ENCODE measurements around the gene UBALD2. TPM values are rescaled to one million over a fixed set of nuclear protein-coding genes. Genes with fewer than 3 reads are reported as not detected.
A peak's percentile ranks its signal among the peaks of the same experiment; 100 is the strongest.

UBALD2 gene
- total RNA-seq, 1 donor from 2014 or later: 184 TPM

DNA sequence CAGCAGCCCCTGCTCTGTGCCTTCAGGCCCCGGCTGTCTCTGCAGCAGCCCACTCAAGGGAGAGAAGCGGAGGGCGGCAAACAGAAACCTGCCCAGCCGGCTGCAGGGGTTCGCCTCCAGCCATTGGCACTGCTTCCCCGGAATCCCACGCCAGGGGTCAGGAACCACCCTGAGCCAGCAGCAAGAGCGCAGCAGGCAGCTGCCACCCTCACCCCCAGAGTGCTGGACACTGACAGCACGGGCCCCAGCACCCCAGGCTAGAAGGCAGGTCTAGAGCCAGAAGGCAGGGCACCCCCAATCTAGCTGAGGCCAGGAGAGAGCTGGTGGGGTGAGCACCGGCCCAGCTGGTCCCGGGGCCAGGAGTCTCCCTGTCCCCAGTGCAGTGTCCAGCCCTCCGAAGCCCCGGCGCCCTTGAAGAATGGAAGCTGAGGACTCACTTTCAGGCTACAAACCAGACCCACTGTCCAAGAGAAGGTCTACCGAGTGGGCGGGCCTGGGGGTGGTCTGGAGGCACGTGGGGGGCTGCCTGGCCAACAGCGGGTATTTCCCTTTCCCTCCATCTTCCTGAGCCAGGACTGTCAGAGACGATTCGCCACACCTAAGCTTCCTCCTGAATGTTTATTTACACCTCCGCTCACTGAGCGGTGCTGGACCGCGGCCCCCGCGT lies 8.4 kb downstream of the UBALD2 start:
- peak; percentile 70 for DNase-seq
- H3K4me3 Mint-ChIP-seq: no peak overlapping the region
- H3K4me1 Mint-ChIP-seq: peaks cover 47% of the 10 kb centered on the region
- H3K27me3 Mint-ChIP-seq: no peaks in the 10 kb centered on the region
- H3K27ac Mint-ChIP-seq: peak overlapping the region; percentile 96
- H3K36me3 Mint-ChIP-seq (ENCODE audit: low read depth): peaks cover 22% of the 10 kb centered on the region
- no peaks in the 10 kb centered on the region for H3K9me3 Mint-ChIP-seq
- intact Hi-C loops (cut with micrococcal nuclease): loop anchor here (2.0 to 5.0 kb wide), 2 partner anchors 27 to 201 kb away; partner anchors contain the start of genes GALR2 and SRP68

GRCh38 chr17:76274112-76274956 lies 9.2 kb downstream of the UBALD2 start:
- intact Hi-C loops (cut with micrococcal nuclease): loop anchor here (5.0 kb wide), 1 partner anchor 202 kb away; the partner anchor contains the start of genes GALR2 and SRP68
- no peaks in the 10 kb centered on the region for H3K9me3 Mint-ChIP-seq
- H3K4me3 Mint-ChIP-seq: no peak overlapping the region
- peak; percentile 72 for DNase-seq
- H3K27ac Mint-ChIP-seq: peak overlapping the region; percentile 96
- H3K27me3 Mint-ChIP-seq: no peaks in the 10 kb centered on the region
- H3K4me1 Mint-ChIP-seq: peaks cover 43% of the 10 kb centered on the region
- peaks cover 18% of the 10 kb centered on the region for H3K36me3 Mint-ChIP-seq (ENCODE audit: low read depth)

DNA sequence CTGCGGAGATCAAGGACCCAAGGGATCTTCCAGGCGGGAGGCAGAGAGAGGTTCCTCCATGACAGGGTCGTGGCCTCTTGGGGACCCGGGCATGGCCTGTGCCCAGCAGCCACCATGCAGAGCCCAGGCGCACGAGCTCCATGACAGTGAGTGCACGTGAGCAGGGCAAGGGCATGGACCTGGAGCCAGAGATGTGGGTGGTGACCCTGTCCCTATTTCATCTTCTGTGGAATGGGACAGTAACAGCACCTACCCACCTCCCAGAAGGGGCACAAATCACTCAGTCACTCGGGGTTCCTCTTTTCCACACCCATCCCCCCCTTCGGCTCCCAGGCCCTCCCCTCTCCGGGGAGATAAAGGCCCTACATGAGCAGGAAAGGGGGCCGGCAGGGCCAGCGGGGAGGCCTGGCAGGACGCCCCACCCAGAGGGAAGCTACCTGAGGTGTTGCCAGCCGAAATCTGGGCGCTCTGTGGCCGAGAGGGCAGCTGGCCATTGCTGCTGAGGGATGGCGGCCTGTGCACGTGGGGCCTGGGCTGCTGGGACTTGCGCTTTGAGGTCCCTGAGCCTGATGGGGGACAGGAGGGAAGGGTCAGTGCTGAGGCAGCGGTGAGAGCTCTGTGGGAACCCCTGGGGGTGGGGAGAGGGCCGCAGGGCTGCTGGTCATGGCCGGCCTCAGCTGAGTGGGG lies 10.4 kb downstream of the UBALD2 start:
- no peak overlapping the region for H3K4me3 Mint-ChIP-seq
- DNase-seq: peak; percentile 65
- no peaks in the 10 kb centered on the region for H3K27me3 Mint-ChIP-seq
- H3K27ac Mint-ChIP-seq: peak overlapping the region; percentile 34
- H3K4me1 Mint-ChIP-seq: peaks cover 35% of the 10 kb centered on the region
- H3K36me3 Mint-ChIP-seq (ENCODE audit: low read depth): peaks cover 10% of the 10 kb centered on the region
- intact Hi-C loops (cut with micrococcal nuclease): loop anchor here (5.0 kb wide), 1 partner anchor 133 kb away; the partner anchor contains the start of gene FOXJ1
- no peaks in the 10 kb centered on the region for H3K9me3 Mint-ChIP-seq

GRCh38 chr17:76276069-76276431 lies 10.9 kb downstream of the UBALD2 start:
- no peaks in the 10 kb centered on the region for H3K27me3 Mint-ChIP-seq
- H3K27ac Mint-ChIP-seq: no peak overlapping the region
- intact Hi-C loops (cut with micrococcal nuclease): loop anchor here (5.0 kb wide), 1 partner anchor 134 kb away; the partner anchor contains the start of gene FOXJ1
- no peaks in the 10 kb centered on the region for H3K9me3 Mint-ChIP-seq
- peaks cover 30% of the 10 kb centered on the region for H3K4me1 Mint-ChIP-seq
- peaks cover 5% of the 10 kb centered on the region for H3K36me3 Mint-ChIP-seq (ENCODE audit: low read depth)
- DNase-seq: peak; percentile 63
- no peak overlapping the region for H3K4me3 Mint-ChIP-seq

DNA sequence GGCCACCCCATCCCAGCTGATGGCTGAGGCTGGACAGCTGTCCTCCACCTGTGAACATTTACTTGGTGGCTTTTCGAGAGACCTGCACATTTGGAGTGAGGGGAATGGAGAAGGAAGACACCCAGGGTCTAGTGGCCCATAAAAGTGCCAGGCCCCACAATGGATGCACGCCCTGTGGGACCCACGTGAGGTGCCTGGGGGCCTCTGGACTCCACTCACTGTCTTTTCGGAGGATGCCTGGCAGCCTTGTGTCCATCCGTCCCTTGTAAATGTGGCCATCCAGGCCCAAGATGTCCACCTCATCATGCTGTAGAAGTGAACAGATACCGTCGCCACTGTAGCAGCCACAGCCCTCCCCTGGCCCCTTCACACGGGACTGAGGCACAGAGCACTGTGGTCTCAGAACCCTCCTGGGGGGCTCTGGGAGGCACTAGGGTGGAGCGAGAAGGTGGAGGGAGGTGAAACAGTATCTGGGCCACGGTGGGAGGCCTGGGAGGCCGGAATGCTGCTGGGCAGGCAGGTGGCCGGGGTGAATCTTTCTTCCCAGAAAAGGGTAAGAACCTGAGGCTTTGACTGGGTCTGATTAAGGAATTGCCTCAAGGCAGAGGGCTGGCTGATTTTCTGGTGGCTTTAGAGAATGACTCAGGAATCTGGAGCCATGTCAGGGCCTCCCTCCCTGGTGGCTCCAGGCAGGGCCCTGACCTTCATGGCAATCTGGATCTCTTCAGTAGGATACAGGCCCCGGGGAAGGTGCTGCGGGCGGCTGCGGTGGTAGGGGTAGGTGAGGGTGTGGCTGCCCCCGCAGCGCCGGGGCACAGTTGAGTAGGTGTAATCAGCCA lies 11.5 kb downstream of the UBALD2 start:
- H3K27me3 Mint-ChIP-seq: no peaks in the 10 kb centered on the region
- H3K36me3 Mint-ChIP-seq (ENCODE audit: low read depth): no peaks in the 10 kb centered on the region
- intact Hi-C loops (cut with micrococcal nuclease): loop anchor here (5.0 kb wide), 1 partner anchor 134 kb away; the partner anchor contains the start of gene FOXJ1
- H3K4me3 Mint-ChIP-seq: no peak overlapping the region
- no peaks in the 10 kb centered on the region for H3K9me3 Mint-ChIP-seq
- H3K4me1 Mint-ChIP-seq: peaks cover 24% of the 10 kb centered on the region
- peak overlapping the region; percentile 60 for H3K27ac Mint-ChIP-seq
- DNase-seq: peak; percentile 62

GRCh38 chr17:76277300-76278267 lies 12.4 kb downstream of the UBALD2 start:
- Mint-ChIP-seq H3K4me3 (no peak overlapping the region), H3K27me3 (no peaks in the 10 kb centered on the region), H3K36me3 (ENCODE audit: low read depth) (no peaks in the 10 kb centered on the region), H3K4me1 (peaks cover 21% of the 10 kb centered on the region), H3K27ac (peak overlapping the region; percentile 60), H3K9me3 (no peaks in the 10 kb centered on the region)
- intact Hi-C loops (cut with micrococcal nuclease): loop anchor here (5.0 kb wide), 1 partner anchor 135 kb away; the partner anchor contains the start of gene FOXJ1
- DNase-seq: peak; percentile 63

DNA sequence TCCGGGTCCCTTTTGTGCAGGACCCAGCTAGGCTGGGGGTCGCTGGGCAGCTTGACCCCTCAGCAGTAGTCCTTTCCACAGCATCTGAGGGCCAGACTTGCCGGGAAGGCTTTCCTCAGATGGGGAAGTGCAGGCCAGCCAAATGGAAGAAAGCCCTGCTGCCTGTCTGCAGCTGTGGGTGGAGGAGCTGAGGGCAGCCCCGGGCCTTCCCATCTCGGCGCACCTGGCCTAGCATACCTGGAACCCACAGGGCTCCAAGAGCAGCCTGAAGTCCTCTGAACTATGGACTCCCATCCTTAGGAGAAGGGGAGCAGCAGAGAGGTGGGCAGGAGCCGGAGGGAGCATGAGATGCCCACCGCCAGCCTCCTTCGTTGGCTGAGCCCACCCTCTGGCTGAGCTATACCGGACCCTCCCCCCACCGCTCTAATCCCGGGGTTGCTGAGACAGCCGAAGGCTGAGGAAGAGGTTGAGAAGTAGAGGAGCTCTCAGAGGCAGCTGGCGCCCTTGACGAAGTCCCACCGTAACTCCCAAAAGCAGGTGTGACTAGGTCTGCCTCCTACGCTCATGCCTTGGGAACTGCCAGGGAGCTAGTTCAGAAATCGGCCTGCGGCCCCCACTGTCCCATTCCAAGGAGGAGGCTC lies 13.2 kb downstream of the UBALD2 start:
- Mint-ChIP-seq H3K4me3 (no peak overlapping the region), H3K4me1 (peaks cover 13% of the 10 kb centered on the region), H3K27ac (no peak overlapping the region), H3K27me3 (no peaks in the 10 kb centered on the region), H3K9me3 (no peaks in the 10 kb centered on the region), H3K36me3 (ENCODE audit: low read depth) (no peaks in the 10 kb centered on the region)
- DNase-seq: peak; percentile 60
- intact Hi-C loops (cut with micrococcal nuclease): loop anchor here (5.0 kb wide), 1 partner anchor 136 kb away; the partner anchor contains the start of gene FOXJ1

- Mint-ChIP-seq H3K27me3 (no peaks in the 10 kb centered on the region), H3K9me3 (no peaks in the 10 kb centered on the region), H3K4me3 (no peak overlapping the region), H3K36me3 (ENCODE audit: low read depth) (no peaks in the 10 kb centered on the region), H3K27ac (no peak overlapping the region), H3K4me1 (peaks cover 10% of the 10 kb centered on the region)
- intact Hi-C loops (cut with micrococcal nuclease): loop anchor here (1.0 to 5.0 kb wide), 2 partner anchors 137 to 158 kb away; partner anchors contain the start of gene FOXJ1
- peak; percentile 96 for DNase-seq
These were observed 14.0 kb downstream of the UBALD2 start for GRCh38 chr17:76278952-76279741.

DNA sequence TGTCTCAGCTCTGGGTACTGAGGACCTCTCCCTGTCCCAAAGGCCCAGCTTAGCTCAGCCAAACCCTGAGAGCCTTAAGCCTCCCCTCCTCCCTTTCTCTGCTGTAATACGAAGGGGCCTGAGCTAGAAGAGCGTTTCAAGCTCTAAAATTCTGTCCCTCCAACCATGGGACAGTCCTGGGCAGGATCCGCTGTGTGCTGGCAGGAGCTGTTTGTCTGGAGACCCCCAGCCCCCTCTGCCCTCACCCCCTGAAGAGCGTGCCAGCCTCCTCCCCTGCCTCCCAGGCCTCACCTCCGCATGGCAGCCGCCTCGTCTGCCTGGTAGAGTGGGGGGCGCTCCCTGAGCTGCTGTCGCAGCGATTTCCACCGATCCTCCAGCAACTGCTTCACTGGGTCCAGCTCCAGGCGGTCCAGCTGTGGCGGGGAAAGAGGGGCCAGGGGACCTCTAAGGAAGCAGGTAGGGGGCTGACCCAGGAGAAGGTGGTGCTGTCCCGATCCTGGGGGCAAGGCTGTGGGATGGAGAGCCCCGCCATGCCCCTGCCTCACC lies 14.7 kb downstream of the UBALD2 start:
- Mint-ChIP-seq H3K27me3 (no peaks in the 10 kb centered on the region), H3K36me3 (ENCODE audit: low read depth) (no peaks in the 10 kb centered on the region)

GRCh38 chr17:76280650-76281049 lies 15.5 kb downstream of the UBALD2 start:
- no peak for DNase-seq
- no peak overlapping the region for H3K27ac Mint-ChIP-seq
- H3K4me1 Mint-ChIP-seq: peaks cover 10% of the 10 kb centered on the region
- no peaks in the 10 kb centered on the region for H3K9me3 Mint-ChIP-seq
- H3K4me3 Mint-ChIP-seq: no peak overlapping the region
- no peaks in the 10 kb centered on the region for H3K27me3 Mint-ChIP-seq
- no peaks in the 10 kb centered on the region for H3K36me3 Mint-ChIP-seq (ENCODE audit: low read depth)
- intact Hi-C loops (cut with micrococcal nuclease): no loop called here

More for the DNA sequence above, 14.7 kb downstream of the UBALD2 start:
- Mint-ChIP-seq H3K4me1 (peaks cover 10% of the 10 kb centered on the region), H3K4me3 (no peak overlapping the region), H3K27ac (no peak overlapping the region), H3K9me3 (no peaks in the 10 kb centered on the region)
- no peak for DNase-seq
- intact Hi-C loops (cut with micrococcal nuclease): loop anchor here (1.0 to 5.0 kb wide), 2 partner anchors 138 to 159 kb away; partner anchors contain the start of gene FOXJ1
